HG03135 (cell line): ENCODE results near the gene TXNRD2.

Experiments used
- ATAC-seq: cut with Tn5 transposase; IDR thresholded peaks from one replicate; pipeline ENCODE4 v1.9.1; 2021; ENCODE audit warnings: mild to moderate bottlenecking, moderate library complexity; ENCODE audit not compliant: unreplicated experiment

Gene TXNRD2

DNA sequence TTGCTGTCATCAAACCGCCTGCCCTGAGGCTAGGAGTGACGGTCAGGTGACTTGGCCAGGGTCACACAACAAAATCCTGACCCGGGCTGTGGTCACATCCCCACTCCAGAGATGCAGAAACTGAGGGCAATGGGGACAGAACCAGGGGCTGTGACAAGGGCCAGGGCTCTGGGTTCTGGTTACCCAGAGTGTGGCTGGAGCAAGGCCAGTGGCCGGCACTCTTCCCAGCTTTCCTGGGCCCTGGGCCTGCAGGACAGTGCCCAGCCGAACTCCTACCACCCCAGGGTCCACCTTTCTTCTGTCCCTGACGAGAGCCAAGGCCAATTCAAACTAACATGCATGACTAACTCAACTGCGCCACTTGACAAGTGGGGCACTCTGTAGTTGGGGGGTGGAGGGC, 39.1 kb upstream of the TXNRD2 start:
- ATAC-seq: no peak

DNA sequence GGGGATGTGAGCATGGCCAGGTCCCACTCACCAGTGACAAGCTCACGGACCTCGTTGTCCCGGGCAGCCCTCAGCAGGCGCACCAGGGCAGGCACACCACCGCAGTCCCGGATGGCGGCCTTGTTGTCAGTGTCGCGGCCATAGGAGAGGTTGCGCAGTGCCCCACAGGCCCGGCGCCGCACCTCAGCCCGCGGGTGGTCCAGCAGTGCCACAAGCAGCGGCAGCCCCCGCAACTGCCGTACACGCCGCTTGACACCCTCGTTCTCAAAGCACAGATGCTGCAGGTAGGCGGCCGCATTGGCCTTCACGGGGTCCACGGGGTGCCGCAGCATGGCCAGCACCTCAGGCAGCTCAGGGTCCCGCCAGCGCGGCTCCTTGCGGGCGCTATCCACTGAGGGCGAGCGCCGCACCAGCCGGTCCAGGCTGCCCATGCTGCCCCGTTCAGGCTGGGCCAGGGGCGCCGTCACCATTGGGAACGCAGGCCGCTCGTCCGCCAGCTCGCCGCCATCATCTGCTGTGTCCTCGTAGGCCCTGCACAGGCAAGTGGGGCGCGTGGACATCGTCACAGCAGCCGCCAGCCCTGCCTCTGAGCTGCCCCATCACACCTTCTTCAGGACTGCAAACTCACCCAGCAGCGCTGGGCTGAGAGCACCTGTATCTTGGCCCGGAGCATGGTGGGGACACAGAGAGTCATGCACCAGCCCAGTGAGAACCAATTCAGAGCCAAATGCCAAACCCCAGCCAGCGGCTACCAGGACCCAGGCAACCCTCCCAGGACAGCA, 38.3 kb upstream of the TXNRD2 start:
- ATAC-seq: no peak

DNA sequence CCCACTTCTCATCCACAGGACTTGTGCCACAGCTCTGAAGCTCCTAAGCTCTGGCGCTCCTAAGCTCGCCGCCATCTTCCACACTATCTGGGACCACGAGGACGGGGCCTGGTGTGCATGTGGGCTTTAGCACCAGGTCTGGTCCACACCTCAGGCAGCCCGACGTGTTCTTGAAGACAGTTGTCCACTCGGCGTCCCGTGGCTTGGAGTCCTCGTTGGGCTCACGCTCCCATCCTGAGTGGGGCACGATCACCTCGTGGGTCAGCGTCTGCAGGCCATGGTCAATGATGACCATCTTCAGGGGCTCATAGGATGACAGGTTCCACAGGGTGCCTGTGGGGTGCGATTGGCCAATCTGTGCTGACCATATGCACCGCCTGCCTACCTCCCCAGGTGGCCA, 37.1 kb upstream of the TXNRD2 start:
- ATAC-seq: no peak

GRCh38 chr22:19977296-19978243, 36.0 kb upstream of the TXNRD2 start:
- no peak for ATAC-seq

GRCh38 chr22:19976671-19977070, 35.1 kb upstream of the TXNRD2 start:
- no peak for ATAC-seq

DNA sequence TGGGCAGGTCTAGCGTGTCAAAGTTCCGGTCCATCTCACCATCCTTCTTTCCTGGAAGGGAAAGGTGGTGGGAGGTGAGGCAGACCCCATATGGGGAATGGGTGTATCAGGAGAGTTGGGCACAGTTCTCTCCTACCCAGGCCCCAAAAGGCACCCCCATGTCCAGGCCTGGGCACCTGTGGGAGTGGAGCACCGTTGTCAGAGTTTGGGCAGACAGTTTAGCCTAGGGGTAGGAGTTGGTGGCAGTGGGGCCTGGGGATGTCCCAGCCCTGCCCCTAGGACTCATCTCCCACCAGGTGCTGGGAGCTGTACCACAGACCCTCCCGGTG, 34.1 kb upstream of the TXNRD2 start:
- ATAC-seq: no peak

- no peak for ATAC-seq
Measured at GRCh38 chr22:19974935-19975706, 33.5 kb upstream of the TXNRD2 start.

GRCh38 chr22:19974268-19974861, 32.7 kb upstream of the TXNRD2 start:
- ATAC-seq: no peak

- no peak for ATAC-seq
Measured at GRCh38 chr22:19973551-19974267, 32.1 kb upstream of the TXNRD2 start.

GRCh38 chr22:19972652-19973550, 31.3 kb upstream of the TXNRD2 start:
- ATAC-seq: no peak

DNA sequence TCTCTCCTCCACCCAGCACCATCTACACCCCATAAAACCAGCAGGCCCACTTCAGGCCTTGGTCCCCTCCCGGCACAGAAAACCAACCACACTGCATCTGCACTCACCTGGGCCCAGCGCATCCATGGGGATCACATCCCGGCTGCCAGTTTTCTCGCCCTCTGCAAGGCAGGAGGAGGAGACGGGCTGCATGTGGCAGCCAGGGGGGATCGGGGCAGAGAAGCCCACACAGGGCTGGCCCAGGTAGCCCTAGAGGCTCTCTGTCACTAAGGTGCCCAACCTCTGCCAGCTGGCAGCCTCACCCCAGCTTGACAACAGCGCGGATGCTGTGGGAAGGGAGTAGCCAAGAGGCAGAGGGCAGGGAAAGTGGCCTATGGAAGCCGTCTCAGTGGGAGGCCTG, 30.6 kb upstream of the TXNRD2 start:
- ATAC-seq: no peak

DNA sequence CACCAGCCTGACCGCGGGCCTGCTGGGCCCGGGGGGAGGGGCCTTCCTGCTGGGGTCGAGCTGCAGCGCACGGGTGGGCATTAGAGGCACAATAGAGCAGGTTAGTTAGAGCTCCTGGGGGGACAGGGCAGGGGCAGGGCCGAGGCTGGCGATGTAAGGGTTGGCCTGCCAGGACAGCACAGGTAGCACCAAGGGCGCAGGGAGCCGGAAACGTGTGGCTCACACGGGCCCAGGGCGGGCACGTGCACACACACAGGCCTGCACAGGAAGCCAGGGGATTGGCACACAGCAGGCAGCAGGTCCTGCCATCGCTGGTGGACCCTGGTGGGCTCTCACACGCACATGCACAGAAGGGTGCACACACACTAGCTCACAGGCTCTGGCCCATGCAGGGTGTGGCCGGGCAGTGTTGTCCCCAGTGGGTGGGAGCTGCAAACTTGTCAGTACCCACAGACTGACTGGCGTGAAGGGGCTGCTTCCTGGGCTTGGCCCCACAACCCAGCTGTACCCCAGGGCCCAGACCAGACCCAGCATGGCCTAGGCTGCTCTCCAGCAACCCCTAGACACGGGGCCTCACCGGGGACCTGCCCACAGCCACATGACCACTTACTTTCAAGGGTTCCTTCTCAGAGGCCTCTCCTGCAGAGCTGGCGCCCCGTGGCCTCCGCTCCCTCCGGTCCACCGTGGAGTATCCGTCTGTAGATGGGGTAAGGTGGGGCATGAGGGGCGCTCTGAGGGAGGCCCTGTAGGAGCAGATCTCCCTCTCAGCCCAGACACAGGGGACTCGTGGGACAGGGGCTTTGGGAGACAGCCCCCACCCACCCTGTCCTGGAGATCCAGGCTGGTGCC, 29.9 kb upstream of the TXNRD2 start:
- ATAC-seq: no peak

GRCh38 chr22:19970479-19971275, 29.1 kb upstream of the TXNRD2 start:
- ATAC-seq: no peak

DNA sequence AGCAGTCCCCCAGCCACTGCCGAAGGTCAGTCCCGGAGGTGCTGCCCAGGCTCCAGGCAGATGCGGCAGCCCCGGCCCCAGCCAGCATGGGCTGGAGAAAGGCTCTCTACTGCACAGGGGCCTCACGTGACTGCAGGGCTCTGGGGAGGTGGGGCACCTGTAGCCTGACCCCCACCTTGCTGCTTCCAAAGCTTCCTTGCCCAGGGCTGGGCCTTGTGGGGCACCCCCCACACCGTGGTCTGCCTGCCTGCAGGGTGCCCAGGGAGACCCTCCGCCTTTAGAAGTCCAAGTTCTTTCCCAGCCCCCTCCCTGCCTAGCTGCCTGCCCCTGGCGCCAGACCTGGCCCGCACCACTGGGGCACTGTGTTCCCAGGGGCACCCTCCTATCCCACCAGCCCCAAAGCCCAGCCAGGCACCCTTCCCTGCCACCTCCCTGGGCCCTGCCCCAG, 28.4 kb upstream of the TXNRD2 start:
- no peak for ATAC-seq

DNA sequence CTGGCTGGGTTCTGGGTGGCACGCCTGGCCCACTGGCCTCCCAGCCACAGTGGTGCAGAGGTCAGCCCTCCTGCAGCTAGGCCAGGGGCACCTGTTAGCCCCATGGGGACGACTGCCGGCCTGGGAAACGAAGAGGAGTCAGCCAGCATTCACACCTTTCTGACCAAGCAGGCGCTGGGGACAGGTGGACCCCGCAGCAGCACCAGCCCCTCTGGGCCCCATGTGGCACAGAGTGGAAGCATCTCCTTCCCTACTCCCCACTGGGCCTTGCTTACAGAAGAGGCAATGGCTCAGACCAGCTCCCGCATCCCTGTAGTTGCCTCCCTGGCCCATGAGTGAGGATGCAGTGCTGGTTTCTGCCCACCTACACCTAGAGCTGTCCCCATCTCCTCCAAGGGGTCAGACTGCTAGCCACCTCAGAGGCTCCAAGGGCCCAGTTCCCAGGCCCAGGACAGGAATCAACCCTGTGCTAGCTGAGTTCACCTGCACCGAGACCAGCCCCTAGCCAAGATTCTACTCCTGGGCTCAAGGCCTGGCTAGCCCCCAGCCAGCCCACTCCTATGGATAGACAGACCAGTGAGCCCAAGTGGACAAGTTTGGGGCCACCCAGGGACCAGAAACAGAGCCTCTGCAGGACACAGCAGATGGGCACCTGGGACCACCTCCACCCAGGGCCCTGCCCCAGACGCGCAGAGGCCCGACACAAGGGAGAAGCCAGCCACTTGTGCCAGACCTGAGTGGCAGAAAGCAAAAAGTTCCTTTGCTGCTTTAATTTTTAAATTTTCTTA, 27.7 kb upstream of the TXNRD2 start:
- no peak for ATAC-seq

- no peak for ATAC-seq
Measured at GRCh38 chr22:19968450-19968891, 26.9 kb upstream of the TXNRD2 start.
